Stomach (tissue), 9 donors: Measurements from ENCODE around the gene RGSL1. TPM values are rescaled to one million over a fixed set of nuclear protein-coding genes. Genes with fewer than 3 reads are reported as not detected.
A peak's percentile ranks its signal among the peaks of the same experiment; 100 is the strongest.

Experiments used
- DNase-seq, 2 donors: peaks; one replicate each; pipeline versions ENCODE4 v3.0.0 to v3.0.0-alpha.2; 2013 to 2019
- H3K27ac ChIP-seq, 5 donors: fragments of 200-600 bp in 4 of 5; sonication (generic) in 4 of 5; one replicate each; pipeline ENCODE4 v1.5.1; 2013 to 2019; ENCODE audit warnings: mild to moderate bottlenecking in 1 of 5, moderate library complexity in 1 of 5
- H3K27me3 ChIP-seq, 3 donors: fragments of 200-600 bp; sonication (generic); one replicate each; pipeline ENCODE4 v1.5.1; 2017 to 2019; ENCODE audit warnings: mixed run types in 1 of 3
- H3K36me3 ChIP-seq, 4 donors: fragments of 200-600 bp; sonication (generic); 1 replicate in 3 of 4; 2 replicates in 1 of 4; pipeline ENCODE4 v1.5.1; 2016 to 2019
- H3K4me1 ChIP-seq, 4 donors: fragments of 200-600 bp; sonication (generic); one replicate each; pipeline ENCODE4 v1.5.1; 2016 to 2019
- H3K4me3 ChIP-seq, 4 donors: fragments of 200-600 bp; sonication (generic) in 3 of 4; one replicate each; pipeline ENCODE4 v1.5.1; 2016 to 2019; ENCODE audit warnings: mild to moderate bottlenecking in 1 of 4
- H3K9me3 ChIP-seq, 4 donors: fragments of 200-600 bp; sonication (generic); one replicate each; pipeline ENCODE4 v1.5.1; 2016 to 2019
- EP300 ChIP-seq: sonication (generic); formaldehyde crosslinking; IDR thresholded peaks from one replicate; pipeline ENCODE4 v1.6.1; 2017; ENCODE audit warnings: antibody characterized with exemption
- POLR2A ChIP-seq, 4 donors: fragments of 450-650 bp; IDR thresholded peaks; one replicate each; pipeline ENCODE4 v1.6.1; 2016; ENCODE audit warnings: antibody characterized with exemption in 4 of 4, control low read depth in 2 of 4, mild to moderate bottlenecking in 1 of 4, moderate library complexity in 1 of 4
- POLR2AphosphoS5 ChIP-seq, 3 donors: sonication (generic); formaldehyde crosslinking; IDR thresholded peaks; one replicate each; pipeline ENCODE4 v1.6.1; 2016; ENCODE audit warnings: antibody characterized with exemption in 3 of 3
- WGBS, 5 donors: extraction: QIAGEN DNeasy Blood & Tissue Kit in 3 of 5; methylation state at CpG; one replicate each; pipeline versions ENCODE4 v1.1.5 to v1.1.7; 2013 to 2018; 5-methylcytosine and 5-hydroxymethylcytosine counted together
- intact Hi-C: fragments of 100-400 bp; cut with DNase I; formaldehyde crosslinking; loops from one replicate; pipeline ENCODE4 v1.15.1; 2023; ENCODE audit warnings: low total_unique reads
- polyA plus RNA-seq, 3 donors: library from polyadenylated mRNA; stranded (reverse); fragments of 200-250 nt; gene quantifications; one replicate each; pipeline ENCODE4 v1.2.3, GENCODE V29; 2013
- total RNA-seq, 5 donors: library from RNA; depleted of rRNA; stranded (reverse); fragments of >200 nt; gene quantifications; one replicate each; pipeline versions ENCODE4 v1.1.0 to v1.2.3, GENCODE V29; 2014 to 2016
- TF ChIP-seq, protein P1 (sequence below), 7 experiments: fragments of 450-650 bp in 4 of 7; fragments of 200-600 bp in 3 of 7; sonication (generic) in 3 of 7; IDR thresholded peaks; one replicate each; pipeline ENCODE4 v1.5.1; 2016 to 2019; ENCODE audit warnings: antibody characterized with exemption in 7 of 7, control low read depth in 2 of 7, mild to moderate bottlenecking in 1 of 7
- donor health status: healthy with polysubstance abuse.
- donor health status: Bipolar disorder and iron deficiency.
- donor health status: healthy.

Gene RGSL1
- total and polyA plus RNA-seq, 8 donors, result not detected

DNA sequence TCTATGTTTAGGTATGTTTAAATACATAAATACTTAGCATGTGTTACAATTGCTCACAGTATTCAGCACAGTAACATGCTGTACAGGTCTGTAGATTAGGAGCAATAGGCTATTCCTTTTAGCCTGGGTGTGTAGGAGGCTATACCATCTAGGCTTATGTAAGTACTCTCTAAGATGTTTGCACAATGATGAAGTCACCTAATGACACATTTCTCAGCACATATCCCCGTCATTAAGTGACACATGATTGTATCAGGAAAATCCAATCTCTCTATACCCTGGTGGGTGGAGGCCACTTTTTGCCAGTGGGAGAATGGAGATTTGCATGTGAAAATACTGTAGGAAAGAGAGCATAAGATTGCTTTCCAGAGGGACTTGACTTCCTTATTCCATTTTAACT, 43.9 kb upstream of the RGSL1 start:
- DNase-seq, result no peak
- Histone ChIP-seq H3K27me3 (no peaks in the 10 kb centered on the region), H3K4me3 (no peak overlapping the region), H3K9me3 (peaks cover 0 to 12% (median 5%) of the 10 kb centered on the region in 4 donors), H3K27ac (no peak overlapping the region), H3K36me3 (no peaks in the 10 kb centered on the region), H3K4me1 (peaks cover 0 to 11% (median 5%) of the 10 kb centered on the region in 4 donors)
- intact Hi-C loops, result no loop called here
- 25 to 61% (median 39%) methylated on average over 1 of the region's 1 CpG for WGBS, 5 donors
- TF ChIP-seq POLR2AphosphoS5 (IDR thresholded peaks at IDR 0.05) (no peak), EP300 (no peak), POLR2A (IDR thresholded peaks at IDR 0.05) (no peak)
- TF ChIP-seq, protein P1, sequence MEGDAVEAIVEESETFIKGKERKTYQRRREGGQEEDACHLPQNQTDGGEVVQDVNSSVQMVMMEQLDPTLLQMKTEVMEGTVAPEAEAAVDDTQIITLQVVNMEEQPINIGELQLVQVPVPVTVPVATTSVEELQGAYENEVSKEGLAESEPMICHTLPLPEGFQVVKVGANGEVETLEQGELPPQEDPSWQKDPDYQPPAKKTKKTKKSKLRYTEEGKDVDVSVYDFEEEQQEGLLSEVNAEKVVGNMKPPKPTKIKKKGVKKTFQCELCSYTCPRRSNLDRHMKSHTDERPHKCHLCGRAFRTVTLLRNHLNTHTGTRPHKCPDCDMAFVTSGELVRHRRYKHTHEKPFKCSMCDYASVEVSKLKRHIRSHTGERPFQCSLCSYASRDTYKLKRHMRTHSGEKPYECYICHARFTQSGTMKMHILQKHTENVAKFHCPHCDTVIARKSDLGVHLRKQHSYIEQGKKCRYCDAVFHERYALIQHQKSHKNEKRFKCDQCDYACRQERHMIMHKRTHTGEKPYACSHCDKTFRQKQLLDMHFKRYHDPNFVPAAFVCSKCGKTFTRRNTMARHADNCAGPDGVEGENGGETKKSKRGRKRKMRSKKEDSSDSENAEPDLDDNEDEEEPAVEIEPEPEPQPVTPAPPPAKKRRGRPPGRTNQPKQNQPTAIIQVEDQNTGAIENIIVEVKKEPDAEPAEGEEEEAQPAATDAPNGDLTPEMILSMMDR (IDR thresholded peaks at IDR 0.05), result no peak

- Histone ChIP-seq H3K9me3 (peaks cover 0 to 12% (median 5%) of the 10 kb centered on the region in 4 donors), H3K36me3 (no peaks in the 10 kb centered on the region), H3K4me3 (no peak overlapping the region), H3K4me1 (peaks cover 0 to 11% (median 5%) of the 10 kb centered on the region in 4 donors), H3K27me3 (no peaks in the 10 kb centered on the region), H3K27ac (no peak overlapping the region)
- intact Hi-C loops, result no loop called here
- DNase-seq, result no peak
- 49 to 68% (median 68%) methylated on average over 3 of the region's 3 CpGs for WGBS, 5 donors
- TF ChIP-seq, protein P1 (IDR thresholded peaks at IDR 0.05), result no peak
- TF ChIP-seq EP300 (no peak), POLR2AphosphoS5 (IDR thresholded peaks at IDR 0.05) (no peak), POLR2A (IDR thresholded peaks at IDR 0.05) (no peak)
These were observed 42.2 kb upstream of the RGSL1 start for GRCh38 chr1:182407724-182408123.

GRCh38 chr1:182408435-182409075, 41.4 kb upstream of the RGSL1 start:
- peak in 1 of 2 donors; percentile 54 for DNase-seq
- peaks cover 0 to 12% (median 5%) of the 10 kb centered on the region in 4 donors for H3K9me3 ChIP-seq
- intact Hi-C loops, result no loop called here
- 49 to 62% (median 57%) methylated on average over 3 of the region's 3 CpGs for WGBS, 5 donors
- H3K27ac ChIP-seq, result no peak overlapping the region
- TF ChIP-seq EP300 (no peak), POLR2AphosphoS5 (IDR thresholded peaks at IDR 0.05) (no peak), POLR2A (IDR thresholded peaks at IDR 0.05) (no peak)
- no peak overlapping the region for H3K4me3 ChIP-seq
- H3K4me1 ChIP-seq, result peaks cover 0 to 11% (median 5%) of the 10 kb centered on the region in 4 donors
- peaks cover 0 to 2% (median 0%) of the 10 kb centered on the region in 3 donors for H3K27me3 ChIP-seq
- H3K36me3 ChIP-seq, result no peaks in the 10 kb centered on the region

DNA sequence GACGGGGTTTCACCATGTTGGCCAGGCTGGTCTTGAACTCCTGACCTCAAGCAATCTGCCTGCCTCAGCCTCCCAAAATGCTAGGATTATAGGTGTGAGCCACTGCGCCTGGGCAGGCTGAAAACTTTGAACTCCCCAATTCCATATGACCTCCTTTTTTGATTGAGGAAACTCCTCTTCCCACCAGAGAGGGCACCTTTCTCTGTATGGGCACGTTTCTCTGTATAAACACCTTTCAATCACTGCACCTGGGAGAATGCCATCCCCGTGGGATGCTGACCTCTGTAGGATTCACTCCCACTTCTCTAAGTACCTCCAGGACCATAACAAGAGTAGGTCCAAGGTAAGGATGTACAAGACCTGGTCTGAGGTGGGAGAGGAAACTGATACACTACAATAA, 39.8 kb upstream of the RGSL1 start:
- Histone ChIP-seq H3K27me3 (peaks cover 0 to 7% (median 3%) of the 10 kb centered on the region in 3 donors), H3K27ac (peak overlapping the region in 1 of 5 donors; percentile 1), H3K36me3 (no peaks in the 10 kb centered on the region), H3K4me1 (peaks cover 0 to 11% (median 5%) of the 10 kb centered on the region in 4 donors), H3K9me3 (peaks cover 0 to 10% (median 5%) of the 10 kb centered on the region in 4 donors), H3K4me3 (no peak overlapping the region)
- TF ChIP-seq EP300, result no peak
- TF ChIP-seq POLR2A (IDR thresholded peaks at IDR 0.05), result no peak
- TF ChIP-seq, protein P1 (IDR thresholded peaks at IDR 0.05), result no peak
- TF ChIP-seq POLR2AphosphoS5 (IDR thresholded peaks at IDR 0.05), result no peak
- intact Hi-C loops, result no loop called here
- no peak for DNase-seq
- 60 to 71% (median 68%) methylated on average over 4 of the region's 4 CpGs for WGBS, 5 donors
